Subcutaneous abdominal adipose tissue (tissue), 5 donors: ENCODE results near the gene KDM1A.
"Not testable (repeated sequence)": the region's sequence is repeated elsewhere in the genome, so short reads cannot be mapped to it uniquely, and the experiment has no call there.

Experiments used
- H3K27ac ChIP-seq: one replicate; pipeline ENCODE4 v1.7.0; 2013; ENCODE audit warnings: low read depth, mild to moderate bottlenecking, inconsistent platforms, low read length, moderate library complexity
- H3K27me3 ChIP-seq, 5 donors: one replicate each; pipeline ENCODE4 v1.7.0; 2013; ENCODE audit warnings: low read length in 5 of 5, inconsistent platforms in 1 of 5; ENCODE audit not compliant: control insufficient read depth in 5 of 5, insufficient read depth in 4 of 5
- H3K36me3 ChIP-seq, 5 donors: one replicate each; pipeline ENCODE4 v1.7.0; 2013; ENCODE audit warnings: low read length in 5 of 5; ENCODE audit not compliant: control insufficient read depth in 5 of 5, insufficient read depth in 5 of 5
- H3K4me1 ChIP-seq, 5 donors: one replicate each; pipeline ENCODE4 v1.7.0; 2013; ENCODE audit warnings: low read length in 5 of 5, mild to moderate bottlenecking in 3 of 5, moderate library complexity in 1 of 5; ENCODE audit not compliant: control insufficient read depth in 5 of 5, insufficient read depth in 5 of 5
- H3K4me3 ChIP-seq, 5 donors: one replicate each; pipeline ENCODE4 v1.7.0; 2013; ENCODE audit warnings: low read length in 5 of 5, low read depth in 1 of 5
- H3K9ac ChIP-seq, 5 donors: one replicate each; pipeline ENCODE4 v1.7.0; 2013; ENCODE audit warnings: low read length in 5 of 5, mild to moderate bottlenecking in 4 of 5, moderate library complexity in 3 of 5
- H3K9me3 ChIP-seq, 5 donors: one replicate each; pipeline ENCODE4 v1.7.0; 2013; ENCODE audit warnings: low read length in 5 of 5; ENCODE audit not compliant: control insufficient read depth in 5 of 5
- donor health status: healthy.
- donor health status: healthy.
- donor health status: healthy.
- donor health status: healthy.
- donor health status: healthy.

The KDM1A gene

GRCh38 chr1:22980471-22980790 lies 38.8 kb upstream of the KDM1A start:
- H3K36me3 ChIP-seq, H3K9ac ChIP-seq, H3K27me3 ChIP-seq, H3K4me1 ChIP-seq, H3K4me3 ChIP-seq, H3K27ac ChIP-seq, H3K9me3 ChIP-seq: not testable (repeated sequence)

GRCh38 chr1:22983944-22984343 lies 35.3 kb upstream of the KDM1A start:
- Histone ChIP-seq H3K9ac (no peak overlapping the region), H3K27ac (no peak overlapping the region), H3K9me3 (peaks cover 0 to 3% (median 0%) of the 10 kb centered on the region in 5 donors), H3K4me1 (no peaks in the 10 kb centered on the region), H3K4me3 (no peak overlapping the region), H3K36me3 (no peaks in the 10 kb centered on the region), H3K27me3 (peaks cover 0 to 5% (median 0%) of the 10 kb centered on the region in 5 donors)

DNA sequence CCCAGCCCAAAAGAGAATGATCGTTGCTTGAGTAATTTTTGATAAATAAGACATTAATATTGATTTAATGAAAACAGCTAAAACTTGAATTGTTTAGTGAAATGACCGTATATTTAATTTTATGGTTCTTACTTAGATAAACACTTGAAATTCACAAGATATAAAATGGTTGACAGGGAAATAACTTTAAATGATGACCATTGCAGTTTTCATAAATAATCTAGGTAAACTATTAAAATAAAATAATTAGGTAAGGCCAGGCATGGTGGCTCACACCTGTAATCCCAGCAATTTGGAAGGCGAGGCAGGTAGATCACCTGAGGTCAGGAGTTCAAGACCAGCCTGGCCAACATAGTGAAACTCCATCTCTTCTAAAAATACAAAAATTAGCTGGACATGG lies 26.9 kb upstream of the KDM1A start:
- H3K9ac ChIP-seq, H3K4me1 ChIP-seq, H3K27me3 ChIP-seq, H3K27ac ChIP-seq, H3K36me3 ChIP-seq, H3K4me3 ChIP-seq, H3K9me3 ChIP-seq: not testable (repeated sequence)

GRCh38 chr1:22993220-22993795 lies 26.0 kb upstream of the KDM1A start:
- H3K9me3 ChIP-seq, H3K36me3 ChIP-seq, H3K4me1 ChIP-seq, H3K4me3 ChIP-seq, H3K9ac ChIP-seq, H3K27ac ChIP-seq, H3K27me3 ChIP-seq: not testable (repeated sequence)

DNA sequence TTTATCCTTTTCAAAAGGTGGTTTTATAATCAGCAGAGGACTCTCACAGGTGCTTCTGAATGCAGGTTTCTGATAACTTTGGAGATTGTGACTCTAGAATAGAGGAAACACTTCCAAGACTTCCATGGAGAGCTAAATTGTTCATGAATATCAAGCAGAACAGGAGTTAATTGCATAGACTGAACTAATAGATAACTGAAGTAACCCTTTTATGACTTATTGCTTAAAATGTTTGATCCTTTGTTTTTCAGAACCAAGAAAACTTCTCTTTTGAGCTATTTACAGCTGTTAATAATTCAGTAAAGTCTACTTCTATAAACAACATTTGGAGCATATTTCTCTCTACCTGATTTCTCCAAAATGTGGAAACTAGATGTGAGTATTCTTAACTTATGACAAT lies 23.5 kb upstream of the KDM1A start:
- no peaks in the 10 kb centered on the region for H3K27me3 ChIP-seq
- H3K4me3 ChIP-seq, result no peak overlapping the region
- peaks cover 0 to 10% (median 0%) of the 10 kb centered on the region in 5 donors for H3K9me3 ChIP-seq
- no peak overlapping the region for H3K9ac ChIP-seq
- H3K27ac ChIP-seq, result no peak overlapping the region
- H3K4me1 ChIP-seq, result no peaks in the 10 kb centered on the region
- H3K36me3 ChIP-seq, result no peaks in the 10 kb centered on the region

DNA sequence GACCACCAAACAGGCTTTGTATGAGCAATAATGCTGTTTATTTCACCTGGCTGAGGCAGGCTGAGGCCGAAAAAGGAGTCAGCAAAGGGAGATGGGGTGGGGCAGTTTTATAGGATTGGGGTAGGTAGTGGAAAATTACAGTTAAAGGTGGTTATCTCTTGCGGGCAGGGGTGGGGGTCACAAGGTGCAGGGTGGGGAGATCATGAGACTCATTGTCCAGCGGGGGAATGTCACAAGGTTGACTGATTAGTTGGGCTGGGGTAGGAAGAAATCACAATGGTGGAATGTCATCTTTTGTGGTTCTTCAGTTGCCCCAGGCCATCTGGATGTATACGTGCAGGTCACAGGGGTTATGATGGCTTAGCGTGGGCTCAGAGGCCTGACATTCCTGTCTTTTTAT lies 21.7 kb upstream of the KDM1A start:
- H3K4me3 ChIP-seq, H3K9ac ChIP-seq, H3K36me3 ChIP-seq, H3K4me1 ChIP-seq, H3K27me3 ChIP-seq, H3K27ac ChIP-seq: not testable (repeated sequence)
- peaks cover 0 to 11% (median 0%) of the 10 kb centered on the region in 5 donors for H3K9me3 ChIP-seq

GRCh38 chr1:23000133-23000532 lies 19.1 kb upstream of the KDM1A start:
- not testable (repeated sequence) for H3K27ac ChIP-seq, H3K36me3 ChIP-seq, H3K4me1 ChIP-seq, H3K27me3 ChIP-seq, H3K4me3 ChIP-seq, H3K9ac ChIP-seq
- peaks cover 0 to 11% (median 0%) of the 10 kb centered on the region in 5 donors for H3K9me3 ChIP-seq

DNA sequence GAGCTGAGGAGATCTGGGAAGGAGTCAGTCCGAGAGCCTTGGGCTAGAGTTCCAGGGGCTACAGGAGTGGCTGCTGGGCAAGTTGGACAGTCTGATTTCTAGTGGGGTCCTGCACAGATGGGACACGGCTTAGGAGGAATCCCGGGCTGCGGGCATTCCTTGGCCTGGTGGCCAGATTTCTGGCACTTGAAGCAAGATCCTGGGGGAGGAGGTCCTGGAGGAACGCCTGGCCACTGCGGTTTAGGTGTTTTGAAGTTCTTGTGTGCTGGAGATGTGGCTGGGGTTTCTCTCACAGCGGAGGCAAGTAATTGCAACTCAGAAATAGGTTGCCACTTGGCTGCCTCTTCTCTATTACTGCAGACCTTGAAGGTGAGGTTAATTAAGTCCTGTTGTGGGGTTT lies 17.1 kb upstream of the KDM1A start:
- not testable (repeated sequence) for H3K27me3 ChIP-seq, H3K9ac ChIP-seq, H3K27ac ChIP-seq, H3K36me3 ChIP-seq, H3K4me1 ChIP-seq, H3K4me3 ChIP-seq
- peaks cover 0 to 11% (median 0%) of the 10 kb centered on the region in 5 donors for H3K9me3 ChIP-seq

- no peak overlapping the region for H3K27ac ChIP-seq
- H3K36me3 ChIP-seq, result no peaks in the 10 kb centered on the region
- H3K9me3 ChIP-seq, result peaks cover 0 to 11% (median 0%) of the 10 kb centered on the region in 5 donors
- H3K4me3 ChIP-seq, result no peak overlapping the region
- H3K9ac ChIP-seq, result no peak overlapping the region
- no peaks in the 10 kb centered on the region for H3K4me1 ChIP-seq
- H3K27me3 ChIP-seq, result peaks cover 0 to 3% (median 0%) of the 10 kb centered on the region in 5 donors
These were observed 15.2 kb upstream of the KDM1A start for GRCh38 chr1:23004112-23004511.

GRCh38 chr1:23004769-23005168 lies 14.5 kb upstream of the KDM1A start:
- H3K27ac ChIP-seq, H3K36me3 ChIP-seq, H3K27me3 ChIP-seq, H3K4me1 ChIP-seq, H3K4me3 ChIP-seq, H3K9ac ChIP-seq: not testable (repeated sequence)
- H3K9me3 ChIP-seq, result peaks cover 0 to 11% (median 0%) of the 10 kb centered on the region in 5 donors

DNA sequence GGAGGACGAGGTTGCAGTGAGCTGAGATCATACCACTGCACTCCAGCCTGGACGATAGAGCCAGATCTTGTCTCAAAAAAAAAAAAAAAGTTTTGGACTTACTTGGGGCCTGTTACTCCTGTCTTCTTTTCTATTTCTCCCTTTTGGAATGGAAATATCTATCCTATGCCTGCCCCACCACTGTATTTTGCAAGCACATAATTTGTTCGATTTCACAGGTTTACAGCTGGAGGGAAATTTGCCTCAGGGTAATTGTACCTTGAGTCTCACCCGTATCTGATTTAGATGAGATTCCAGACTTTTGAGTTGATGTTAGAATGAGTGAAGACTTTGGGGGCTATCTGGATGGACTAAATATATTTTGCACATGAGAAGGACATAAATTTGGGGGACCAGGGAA lies 12.2 kb upstream of the KDM1A start:
- no peaks in the 10 kb centered on the region for H3K9me3 ChIP-seq
- H3K4me3 ChIP-seq, result no peak overlapping the region
- H3K9ac ChIP-seq, result no peak overlapping the region
- no peaks in the 10 kb centered on the region for H3K36me3 ChIP-seq
- no peaks in the 10 kb centered on the region for H3K4me1 ChIP-seq
- peaks cover 0 to 3% (median 0%) of the 10 kb centered on the region in 5 donors for H3K27me3 ChIP-seq
- H3K27ac ChIP-seq, result no peak overlapping the region
